Astrocyte of the spinal cord (primary cell): ENCODE measurements around the gene CD2AP.

Source experiments
- DNase-seq: peaks from one replicate; pipeline ENCODE4 v3.0.0; 2011; ENCODE audit warnings: low read depth, low spot score
- H3K4me3 ChIP-seq: 2 replicates; pipeline ENCODE4 v1.5.1; 2011; ENCODE audit warnings: low read depth, mild to moderate bottlenecking, low read length, moderate library complexity
- in situ Hi-C: cut with HindIII; loops from 2 replicates; pipeline ENCODE4 v1.10.0; 2017; ENCODE audit warnings: low sequenced_read_pairs
- TF ChIP-seq, protein P1 (sequence below): IDR thresholded peaks from 2 replicates; pipeline ENCODE4 v1.5.1; 2012; ENCODE audit warnings: low read depth, mild to moderate bottlenecking, low read length, inconsistent platforms

The CD2AP gene

DNA sequence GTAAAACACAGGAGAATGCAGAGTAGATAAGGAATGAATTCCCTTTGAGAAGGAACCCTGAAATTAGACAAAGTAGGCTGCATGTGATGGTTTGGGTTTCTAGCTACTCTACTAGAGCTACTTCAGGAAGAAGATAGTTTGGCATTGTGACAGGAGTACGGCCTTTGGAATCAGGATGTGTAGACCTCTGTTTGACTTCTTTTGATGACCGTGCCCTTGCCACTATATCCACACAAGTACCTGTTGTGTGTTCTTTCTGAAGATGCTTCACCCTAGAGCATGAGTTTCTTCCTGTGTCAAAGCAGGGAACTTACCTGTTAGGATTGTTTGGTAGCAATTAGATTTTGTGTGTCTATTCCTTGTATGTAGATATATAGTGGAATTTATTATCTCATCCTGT is 41.7 kb downstream of the CD2AP start:
- in situ Hi-C loops = no loop called here
- no peak for DNase-seq
- TF ChIP-seq, protein P1, sequence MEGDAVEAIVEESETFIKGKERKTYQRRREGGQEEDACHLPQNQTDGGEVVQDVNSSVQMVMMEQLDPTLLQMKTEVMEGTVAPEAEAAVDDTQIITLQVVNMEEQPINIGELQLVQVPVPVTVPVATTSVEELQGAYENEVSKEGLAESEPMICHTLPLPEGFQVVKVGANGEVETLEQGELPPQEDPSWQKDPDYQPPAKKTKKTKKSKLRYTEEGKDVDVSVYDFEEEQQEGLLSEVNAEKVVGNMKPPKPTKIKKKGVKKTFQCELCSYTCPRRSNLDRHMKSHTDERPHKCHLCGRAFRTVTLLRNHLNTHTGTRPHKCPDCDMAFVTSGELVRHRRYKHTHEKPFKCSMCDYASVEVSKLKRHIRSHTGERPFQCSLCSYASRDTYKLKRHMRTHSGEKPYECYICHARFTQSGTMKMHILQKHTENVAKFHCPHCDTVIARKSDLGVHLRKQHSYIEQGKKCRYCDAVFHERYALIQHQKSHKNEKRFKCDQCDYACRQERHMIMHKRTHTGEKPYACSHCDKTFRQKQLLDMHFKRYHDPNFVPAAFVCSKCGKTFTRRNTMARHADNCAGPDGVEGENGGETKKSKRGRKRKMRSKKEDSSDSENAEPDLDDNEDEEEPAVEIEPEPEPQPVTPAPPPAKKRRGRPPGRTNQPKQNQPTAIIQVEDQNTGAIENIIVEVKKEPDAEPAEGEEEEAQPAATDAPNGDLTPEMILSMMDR = no peak
- H3K4me3 ChIP-seq = no peak overlapping the region

DNA sequence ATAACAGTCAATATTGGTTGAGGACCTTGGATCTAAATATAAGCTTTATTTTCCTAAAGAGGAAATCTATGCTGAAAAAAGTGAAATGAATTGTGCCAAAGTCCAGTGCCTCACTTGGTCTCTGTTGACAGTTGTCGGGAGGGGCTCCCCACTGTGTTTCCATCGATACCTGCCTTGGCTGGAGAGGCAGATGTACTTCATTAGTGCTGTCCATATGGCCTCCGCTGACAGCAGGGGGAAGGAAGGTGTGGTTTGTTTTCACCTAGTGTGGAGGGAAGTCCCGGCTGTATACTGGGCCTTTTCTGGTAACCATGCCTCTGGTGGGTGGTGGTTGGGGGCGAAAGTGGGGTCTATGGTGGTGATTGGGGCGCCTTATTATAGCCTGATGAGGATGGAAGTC is 42.7 kb downstream of the CD2AP start:
- TF ChIP-seq, protein P1 = no peak
- no peak overlapping the region for H3K4me3 ChIP-seq
- in situ Hi-C loops = no loop called here
- no peak for DNase-seq

DNA sequence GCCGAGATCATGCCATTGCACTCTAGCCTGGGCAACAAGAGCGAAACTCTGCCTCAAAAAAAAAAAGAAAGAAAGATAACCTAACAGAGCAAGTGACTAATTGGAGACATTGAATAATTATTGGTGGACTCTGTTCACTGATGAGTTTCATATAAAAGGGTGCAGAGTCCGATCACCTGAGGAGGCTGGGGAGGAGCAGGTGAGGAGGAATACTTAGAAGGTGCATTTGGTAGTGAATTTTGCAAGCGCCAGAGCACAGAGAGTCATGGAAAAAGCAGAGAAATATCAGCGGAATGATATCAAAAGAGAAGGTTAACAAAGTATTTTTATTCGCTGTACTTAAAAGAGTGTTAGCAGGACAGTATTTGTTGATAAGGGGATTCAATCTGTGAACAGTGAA is 44.4 kb downstream of the CD2AP start:
- in situ Hi-C loops = no loop called here
- H3K4me3 ChIP-seq = no peak overlapping the region
- DNase-seq = no peak
- TF ChIP-seq, protein P1 = no peak

DNA sequence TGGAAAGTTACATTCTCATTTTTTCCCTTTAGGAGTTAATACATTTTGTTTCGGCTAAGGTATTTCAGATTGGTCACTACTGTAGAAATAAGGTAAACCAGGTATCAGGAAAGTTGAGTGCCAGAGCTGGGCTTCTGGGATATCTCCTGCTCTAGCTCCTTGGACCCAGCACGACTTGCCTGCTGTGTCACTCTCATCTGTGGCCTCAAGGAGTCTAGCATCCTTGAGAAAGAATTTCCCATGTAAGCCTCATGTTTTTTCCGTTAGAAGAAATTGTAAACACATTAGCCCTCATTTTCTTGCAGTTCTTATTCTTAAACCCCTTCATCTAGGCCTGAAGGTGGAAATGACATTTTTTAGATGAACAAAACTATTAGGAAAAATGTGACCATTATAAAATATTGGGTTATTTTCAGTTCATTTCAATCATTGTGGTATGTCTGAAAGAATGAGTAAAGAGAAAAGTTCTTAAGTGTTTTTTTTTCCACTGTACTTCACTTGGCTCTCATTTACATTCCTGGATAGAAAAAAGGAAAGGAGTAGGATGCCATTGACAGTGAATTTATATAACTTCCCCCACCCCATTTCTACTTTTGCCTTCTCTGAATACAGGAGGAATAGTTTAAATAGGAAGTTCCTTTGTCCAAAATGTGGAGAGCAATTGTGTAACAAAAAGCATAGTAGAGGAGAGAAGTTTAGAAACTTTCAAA is 46.7 kb downstream of the CD2AP start:
- TF ChIP-seq, protein P1 = no peak
- in situ Hi-C loops = no loop called here
- peak; percentile 13 for DNase-seq
- H3K4me3 ChIP-seq = no peak overlapping the region

DNA sequence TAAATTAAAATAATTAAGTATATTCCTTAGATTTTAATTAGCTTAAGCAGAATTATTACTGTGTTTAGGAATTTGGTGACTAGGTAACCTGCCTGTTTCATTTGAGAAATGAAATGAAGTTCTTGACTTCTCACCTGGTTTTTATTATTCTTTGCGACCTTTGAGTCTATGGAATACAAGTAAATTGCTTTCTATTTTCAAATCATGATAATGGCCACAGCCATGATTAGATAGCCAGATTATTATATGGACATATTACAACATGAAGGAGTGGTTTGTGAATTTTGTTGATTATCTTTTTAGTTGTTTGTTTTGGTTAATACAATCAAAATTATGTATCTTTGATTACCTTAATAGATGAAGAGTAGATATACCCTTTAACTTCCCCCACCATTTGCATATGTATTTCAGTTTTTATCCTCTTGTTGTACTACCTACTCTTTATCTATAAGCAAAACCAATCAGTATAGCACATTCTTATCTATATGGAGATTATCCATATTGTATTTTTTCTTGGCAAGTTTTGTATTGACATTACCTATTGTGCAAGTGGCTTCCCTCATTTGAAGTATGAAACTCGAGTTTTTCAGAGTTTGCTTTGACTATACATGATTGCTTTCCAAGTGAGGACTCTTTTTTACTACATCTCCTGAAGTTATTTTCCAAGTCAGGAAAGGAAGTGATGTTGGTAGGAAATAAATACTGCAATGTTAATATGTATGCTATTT is 47.9 kb downstream of the CD2AP start:
- no peak overlapping the region for H3K4me3 ChIP-seq
- in situ Hi-C loops = no loop called here
- TF ChIP-seq, protein P1 = no peak
- DNase-seq = no peak

DNA sequence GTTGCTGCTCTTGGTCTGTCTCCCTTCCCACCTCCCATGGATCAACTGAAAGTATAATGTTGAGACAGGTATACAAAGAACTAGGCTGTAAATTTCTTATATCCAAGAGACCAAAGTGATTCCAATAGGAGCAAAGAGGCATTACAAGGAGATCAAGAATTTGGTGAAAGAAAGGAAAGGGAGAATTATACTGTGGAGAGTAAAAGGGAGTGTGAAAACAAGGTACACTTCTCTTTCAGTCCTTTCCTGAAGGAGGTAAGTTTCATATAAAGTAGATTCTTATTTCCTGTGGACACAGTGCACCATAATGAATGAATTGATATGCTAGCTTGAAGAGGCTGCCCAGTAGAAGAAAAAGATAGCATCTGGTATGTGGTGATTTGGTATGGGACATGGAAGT is 49.7 kb downstream of the CD2AP start:
- TF ChIP-seq, protein P1 = no peak
- in situ Hi-C loops = no loop called here
- no peak for DNase-seq
- no peak overlapping the region for H3K4me3 ChIP-seq
